OCI-M1 (cell line): Measurements from ENCODE around the gene CHCHD3.

Experiments
- DNase-seq: peaks from one replicate; lab custom pipeline; 2025; lab: John Stamatoyannopoulos, UW

The CHCHD3 gene

GRCh38 chr7:132861940-132862554 is 219.8 kb downstream of the CHCHD3 start:
- no peak for DNase-seq

GRCh38 chr7:132861424-132861823 is 220.5 kb downstream of the CHCHD3 start:
- DNase-seq, result no peak

- no peak for DNase-seq
Observed at GRCh38 chr7:132859199-132859598, 222.7 kb downstream of the CHCHD3 start.

GRCh38 chr7:132858760-132859159 is 223.1 kb downstream of the CHCHD3 start:
- no peak for DNase-seq

GRCh38 chr7:132858251-132858650 is 223.6 kb downstream of the CHCHD3 start:
- no peak for DNase-seq

GRCh38 chr7:132857703-132858102 is 224.2 kb downstream of the CHCHD3 start:
- no peak for DNase-seq

GRCh38 chr7:132857031-132857430 is 224.9 kb downstream of the CHCHD3 start:
- no peak for DNase-seq

GRCh38 chr7:132856416-132856815 is 225.5 kb downstream of the CHCHD3 start:
- DNase-seq, result no peak

GRCh38 chr7:132855901-132856300 is 226.0 kb downstream of the CHCHD3 start:
- peak; percentile 2 for DNase-seq

GRCh38 chr7:132854238-132854637 is 227.7 kb downstream of the CHCHD3 start:
- DNase-seq, result no peak

GRCh38 chr7:132847376-132847775 is 234.5 kb downstream of the CHCHD3 start:
- no peak for DNase-seq

GRCh38 chr7:132846086-132846485 is 235.8 kb downstream of the CHCHD3 start:
- no peak for DNase-seq

GRCh38 chr7:132842478-132842877 is 239.4 kb downstream of the CHCHD3 start:
- no peak for DNase-seq

- DNase-seq, result no peak
Observed at GRCh38 chr7:132840199-132840598, 241.7 kb downstream of the CHCHD3 start.

- DNase-seq, result no peak
Observed at GRCh38 chr7:132838313-132838712, 243.6 kb downstream of the CHCHD3 start.

- DNase-seq, result no peak
Observed at GRCh38 chr7:132837529-132837928, 244.4 kb downstream of the CHCHD3 start.

- DNase-seq, result no peak
Observed at GRCh38 chr7:132836746-132837145, 245.1 kb downstream of the CHCHD3 start.

GRCh38 chr7:132830941-132831340 is 250.9 kb downstream of the CHCHD3 start:
- DNase-seq, result no peak

- DNase-seq, result no peak
Observed at GRCh38 chr7:132828502-132828901, 253.4 kb downstream of the CHCHD3 start.

GRCh38 chr7:132825932-132826835 is 255.7 kb downstream of the CHCHD3 start:
- no peak for DNase-seq

- DNase-seq, result peak; percentile 1
Observed at GRCh38 chr7:132825222-132825621, 256.7 kb downstream of the CHCHD3 start.

GRCh38 chr7:132819648-132820047 is 262.2 kb downstream of the CHCHD3 start:
- DNase-seq, result no peak

GRCh38 chr7:132817949-132818348 is 263.9 kb downstream of the CHCHD3 start:
- DNase-seq, result no peak
